A673 (cell line): Measurements from ENCODE around the gene PCDHGA12. TPM values are rescaled to one million over a fixed set of nuclear protein-coding genes. Genes with fewer than 3 reads are reported as not detected.
A peak's percentile ranks its signal among the peaks of the same experiment; 100 is the strongest.

ENCODE experiments used
- BruUV-seq: library from RNA; stranded (reverse); fragments of 400-500 nt; replicated peaks from 2 replicates; lab custom pipeline; 2021; lab: Mats Ljungman, UMichigan
- CTCF ChIA-PET: fragments of 300-600 bp; sonication (Branson Sonifier 250); formaldehyde crosslinking; loops from one replicate; lab custom pipeline; 2022; ENCODE audit warnings: antibody characterized with exemption; lab: Charles Lee
- POLR2A ChIA-PET: fragments of 300-600 bp; sonication (Branson Sonifier 250); formaldehyde crosslinking; loops from one replicate; lab custom pipeline; 2022; ENCODE audit warnings: antibody characterized with exemption; ENCODE audit not compliant: low non-redundant PET; lab: Charles Lee
- DNase-seq: peaks from one replicate; pipeline ENCODE4 v3.0.0-alpha.2; 2015; ENCODE audit warnings: low spot score
- H3K27ac ChIP-seq: fragments of 200-600 bp; sonication (generic); 2 replicates; pipeline ENCODE4 v1.5.1; 2016; ENCODE audit warnings: mixed run types, low read depth, mild to moderate bottlenecking, mixed read lengths, antibody characterized with exemption, low read length; ENCODE audit not compliant: poor library complexity, severe bottlenecking
- H3K27me3 ChIP-seq: fragments of 200-600 bp; sonication (generic); replicated peaks from 2 replicates; pipeline ENCODE4 v1.6.1; 2017; ENCODE audit warnings: mixed run types, low read depth, mild to moderate bottlenecking, mixed read lengths, antibody characterized with exemption, low read length; ENCODE audit not compliant: insufficient read depth, poor library complexity
- H3K36me3 ChIP-seq: fragments of 200-600 bp; sonication (generic); 2 replicates; pipeline ENCODE4 v1.6.1; 2016; ENCODE audit warnings: mixed run types, mild to moderate bottlenecking, mixed read lengths, antibody characterized with exemption, low read length; ENCODE audit not compliant: insufficient read depth, poor library complexity, severe bottlenecking
- H3K4me1 ChIP-seq: fragments of 200-600 bp; sonication (generic); 2 replicates; pipeline ENCODE4 v1.6.1; 2017; ENCODE audit warnings: mixed run types, mild to moderate bottlenecking, mixed read lengths, antibody characterized with exemption, low read length; ENCODE audit not compliant: insufficient read depth, poor library complexity, severe bottlenecking
- H3K4me3 ChIP-seq: fragments of 200-600 bp; sonication (generic); 2 replicates; pipeline ENCODE4 v1.5.1; 2016; ENCODE audit warnings: low read depth, mixed run types, mild to moderate bottlenecking, mixed read lengths, low read length; ENCODE audit not compliant: poor library complexity, severe bottlenecking
- H3K9me3 ChIP-seq: fragments of 200-600 bp; sonication (generic); 2 replicates; pipeline ENCODE4 v1.6.1; 2016; ENCODE audit warnings: mixed run types, low read depth, mild to moderate bottlenecking, mixed read lengths, antibody characterized with exemption, low read length; ENCODE audit not compliant: poor library complexity, severe bottlenecking
- CTCF ChIP-seq: fragments of 300-800, 200-600 bp; sonication (generic); conservative IDR thresholded peaks from 2 replicates; pipeline ENCODE4 v1.5.1; 2017; ENCODE audit warnings: low read depth, mild to moderate bottlenecking, antibody characterized with exemption, low read length, moderate library complexity, mixed read lengths
- EZH2 ChIP-seq: fragments of 200-600 bp; sonication (generic); IDR thresholded peaks from 2 replicates; pipeline ENCODE4 v1.6.1; 2017; ENCODE audit warnings: borderline replicate concordance, low read depth, mild to moderate bottlenecking, mixed read lengths, antibody characterized with exemption, low read length; ENCODE audit not compliant: poor library complexity, severe bottlenecking
- intact Hi-C: fragments of 100-400 bp; cut with micrococcal nuclease; formaldehyde crosslinking; loops from one replicate; pipeline ENCODE4 v1.10.0; 2022; ENCODE audit not compliant: unreplicated experiment
- total RNA-seq: library from RNA; stranded (reverse); gene quantifications from 2 replicates; pipeline ENCODE4 v1.2.3, GENCODE V29; 2021

Gene PCDHGA12
- total RNA-seq, 1 experiment from 2014 or later: 3.5 TPM

GRCh38 chr5:141478321-141478945 is 48.1 kb downstream of the PCDHGA12 start:
- no peak for DNase-seq
- H3K36me3 ChIP-seq: no peaks in the 10 kb centered on the region
- peak overlapping the region; percentile 80 for H3K4me3 ChIP-seq
- TF ChIP-seq CTCF (peak; percentile 35; the same call in 1 of the 2 replicates), EZH2 (no peak)
- ChIA-PET CTCF (no interaction called here), POLR2A (no interaction called here)
- peaks cover 40% of the 10 kb centered on the region for H3K4me1 ChIP-seq
- H3K27me3 ChIP-seq: no peaks in the 10 kb centered on the region
- no peaks in the 10 kb centered on the region for H3K9me3 ChIP-seq
- BruUV-seq: no TSS peak
- intact Hi-C loops: loop anchor here (5.0 kb wide), 1 partner anchor 34 kb away; no protein-coding TSS in a partner anchor
- H3K27ac ChIP-seq: no peak overlapping the region

GRCh38 chr5:141479776-141480175 is 49.5 kb downstream of the PCDHGA12 start:
- Histone ChIP-seq H3K27ac (no peak overlapping the region), H3K9me3 (no peaks in the 10 kb centered on the region), H3K4me3 (no peak overlapping the region), H3K4me1 (peaks cover 49% of the 10 kb centered on the region), H3K36me3 (no peaks in the 10 kb centered on the region), H3K27me3 (no peaks in the 10 kb centered on the region)
- ChIA-PET POLR2A (no interaction called here), CTCF (no interaction called here)
- DNase-seq: no peak
- no TSS peak for BruUV-seq
- intact Hi-C loops: loop anchor here (5.0 kb wide), 1 partner anchor 33 kb away; no protein-coding TSS in a partner anchor
- TF ChIP-seq CTCF (no peak), EZH2 (no peak)

Other genes starting within 250 kb of the PCDHGA12 start
- 11.3 and 12.8 TPM in 2 replicates for gene PCDHB16, start 248.1 kb upstream of the PCDHGA12 start, total RNA-seq
- 5.6 and 7.9 TPM in 2 replicates for gene PCDHB9, start 243.3 kb upstream of the PCDHGA12 start, total RNA-seq
- gene PCDHB10, start 238.2 kb upstream of the PCDHGA12 start, total RNA-seq: 2.7 and 2.8 TPM in 2 replicates
- 14.2 and 15.3 TPM in 2 replicates for gene PCDHB11, start 230.9 kb upstream of the PCDHGA12 start, total RNA-seq
- gene PCDHB12, start 221.8 kb upstream of the PCDHGA12 start, total RNA-seq: 5.1 and 6.7 TPM in 2 replicates
- 1.8 and 2.5 TPM in 2 replicates for gene PCDHB13, start 216.6 kb upstream of the PCDHGA12 start, total RNA-seq
- 6.9 and 7.4 TPM in 2 replicates for gene PCDHB14, start 207.2 kb upstream of the PCDHGA12 start, total RNA-seq
- 1.2 and 2.3 TPM in 2 replicates for gene PCDHB15, start 185.1 kb upstream of the PCDHGA12 start, total RNA-seq
- 0.88 and 1.0 TPM in 2 replicates for gene SLC25A2, start 126.5 kb upstream of the PCDHGA12 start, total RNA-seq
- gene TAF7, start 109.7 kb upstream of the PCDHGA12 start, total RNA-seq: 73.4 and 78.3 TPM in 2 replicates
- 2.2 and 2.3 TPM in 2 replicates for gene PCDHGA1, start 100.0 kb upstream of the PCDHGA12 start, total RNA-seq
- gene PCDHGA2, start 91.7 kb upstream of the PCDHGA12 start, total RNA-seq: 1.5 and 1.8 TPM in 2 replicates
- gene PCDHGA3, start 86.7 kb upstream of the PCDHGA12 start, total RNA-seq: 0.85 and 0.97 TPM in 2 replicates
- gene PCDHGB1, start 80.4 kb upstream of the PCDHGA12 start, total RNA-seq: 7.6 TPM in 2 replicates
- gene PCDHGA4, start 75.5 kb upstream of the PCDHGA12 start, total RNA-seq: 2.9 and 3.5 TPM in 2 replicates
- gene PCDHGB2, start 70.5 kb upstream of the PCDHGA12 start, total RNA-seq: 6.2 and 6.5 TPM in 2 replicates
- 2.4 and 2.6 TPM in 2 replicates for gene PCDHGA5, start 66.3 kb upstream of the PCDHGA12 start, total RNA-seq
- 3.3 and 3.4 TPM in 2 replicates for gene PCDHGB3, start 60.3 kb upstream of the PCDHGA12 start, total RNA-seq
- 20.2 and 21.6 TPM in 2 replicates for gene PCDHGA6, start 56.6 kb upstream of the PCDHGA12 start, total RNA-seq
- gene PCDHGA7, start 47.8 kb upstream of the PCDHGA12 start, total RNA-seq: 9.6 and 10.9 TPM in 2 replicates
- 2.5 and 3.3 TPM in 2 replicates for gene PCDHGB4, start 42.8 kb upstream of the PCDHGA12 start, total RNA-seq
- gene PCDHGA8, start 37.9 kb upstream of the PCDHGA12 start, total RNA-seq: 2.2 and 2.6 TPM in 2 replicates
- gene PCDHGB5, start 32.6 kb upstream of the PCDHGA12 start, total RNA-seq: 43.3 and 45.0 TPM in 2 replicates
- gene PCDHGA9, start 27.7 kb upstream of the PCDHGA12 start, total RNA-seq: 5.0 and 6.6 TPM in 2 replicates
- gene PCDHGB6, start 22.5 kb upstream of the PCDHGA12 start, total RNA-seq: 4.5 and 4.6 TPM in 2 replicates
- gene PCDHGA10, start 17.5 kb upstream of the PCDHGA12 start, total RNA-seq: 3.6 TPM in 2 replicates
- 3.7 and 4.0 TPM in 2 replicates for gene PCDHGB7, start 12.8 kb upstream of the PCDHGA12 start, total RNA-seq
- gene PCDHGA11, start 9.5 kb upstream of the PCDHGA12 start, total RNA-seq: 34.9 and 35.5 TPM in 2 replicates
- 103 and 112 TPM in 2 replicates for gene PCDHGC3, start 45.5 kb downstream of the PCDHGA12 start, total RNA-seq
- 3.6 and 3.8 TPM in 2 replicates for gene PCDHGC4, start 54.5 kb downstream of the PCDHGA12 start, total RNA-seq
- 3.4 and 3.6 TPM in 2 replicates for gene PCDHGC5, start 58.6 kb downstream of the PCDHGA12 start, total RNA-seq
- 105 and 109 TPM in 2 replicates for gene DIAPH1, start 188.5 kb downstream of the PCDHGA12 start, total RNA-seq
- gene HDAC3, start 206.3 kb downstream of the PCDHGA12 start, total RNA-seq: 93.1 and 109 TPM in 2 replicates
- gene RELL2, start 206.5 kb downstream of the PCDHGA12 start, total RNA-seq: 4.7 and 6.6 TPM in 2 replicates
- 2.3 and 3.9 TPM in 2 replicates for gene FCHSD1, start 220.9 kb downstream of the PCDHGA12 start, total RNA-seq